HuH-7.5 (cell line): ENCODE data around the gene RPTN.

Source experiments
- DNase-seq: peaks from one replicate; pipeline ENCODE4 v3.0.0; 2011; ENCODE audit warnings: low spot score

The RPTN gene

DNA sequence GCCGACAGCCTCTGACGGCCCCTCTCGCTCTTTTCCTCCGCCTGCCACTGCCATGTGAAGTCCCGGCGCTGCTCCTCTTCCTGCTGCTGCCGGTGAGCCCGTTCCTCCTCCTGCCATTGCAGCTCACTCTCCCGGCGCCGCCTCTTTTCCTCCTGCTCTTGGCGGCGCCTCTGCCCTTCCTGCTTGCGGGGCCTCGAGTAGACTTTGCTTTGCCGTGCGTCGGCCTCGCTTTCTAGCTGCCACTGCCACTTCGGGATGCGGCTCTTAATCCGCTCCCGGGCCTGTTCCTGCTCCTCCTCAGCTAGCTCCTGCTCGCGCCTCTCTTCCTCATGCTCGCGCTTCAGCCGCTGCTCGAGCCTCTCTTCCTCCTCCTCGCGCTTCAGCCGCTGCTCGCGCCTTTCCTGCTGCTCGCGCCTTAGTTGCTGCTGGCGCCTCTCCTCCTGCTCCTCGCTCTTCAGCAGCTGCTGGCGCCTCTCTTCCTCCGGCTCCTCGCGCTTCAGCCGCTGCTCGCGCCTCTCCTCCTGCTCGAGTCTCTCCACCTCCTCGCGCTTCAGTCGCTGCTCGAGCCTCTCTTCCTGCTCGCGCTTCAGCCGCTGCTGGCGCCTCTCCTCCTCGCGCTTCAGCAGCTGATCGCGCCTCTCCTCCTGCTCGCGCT is 48.0 kb downstream of the RPTN start:
- DNase-seq: peak; percentile 38

DNA sequence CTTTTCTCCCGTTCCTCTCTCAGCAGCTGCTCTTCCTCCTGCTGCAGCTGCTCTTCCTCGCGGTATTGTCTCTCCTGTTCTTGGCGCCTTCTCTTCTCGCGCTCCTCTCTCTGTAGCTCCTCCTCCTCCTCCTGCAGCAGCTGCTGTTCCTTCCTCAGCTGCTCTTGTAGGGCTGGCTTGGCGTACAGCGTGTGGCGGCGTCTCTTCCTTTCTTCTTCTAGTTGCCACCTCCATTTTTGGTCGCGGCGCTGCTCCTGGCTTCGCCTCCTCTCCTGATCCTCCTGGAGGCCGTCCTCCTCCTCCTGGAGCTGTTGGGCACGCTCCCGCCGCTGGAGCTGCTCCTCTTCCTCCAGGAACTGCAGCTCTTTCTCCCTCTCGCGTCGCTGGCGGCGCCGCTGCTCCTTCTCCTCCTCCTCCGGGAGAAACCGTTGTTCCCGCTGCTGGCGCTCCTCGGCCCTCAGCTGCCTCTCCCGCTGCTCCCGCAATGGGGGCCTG is 48.6 kb downstream of the RPTN start:
- DNase-seq: peak; percentile 12

DNA sequence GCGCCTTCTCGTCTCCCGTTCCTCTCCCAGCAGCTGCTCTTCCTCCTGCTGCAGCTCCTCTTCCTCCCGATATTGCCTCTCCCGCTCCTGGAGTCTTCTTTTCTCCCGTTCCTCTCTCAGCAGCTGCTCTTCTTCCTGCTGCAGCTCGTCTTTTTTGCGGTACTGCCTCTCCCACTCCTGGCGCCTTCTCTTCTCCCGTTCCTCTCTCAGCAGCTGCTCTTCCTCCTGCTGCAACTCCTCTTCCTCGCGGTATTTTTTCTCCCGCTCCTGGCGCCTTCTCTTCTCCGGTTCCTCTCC is 49.1 kb downstream of the RPTN start:
- DNase-seq: no peak

DNA sequence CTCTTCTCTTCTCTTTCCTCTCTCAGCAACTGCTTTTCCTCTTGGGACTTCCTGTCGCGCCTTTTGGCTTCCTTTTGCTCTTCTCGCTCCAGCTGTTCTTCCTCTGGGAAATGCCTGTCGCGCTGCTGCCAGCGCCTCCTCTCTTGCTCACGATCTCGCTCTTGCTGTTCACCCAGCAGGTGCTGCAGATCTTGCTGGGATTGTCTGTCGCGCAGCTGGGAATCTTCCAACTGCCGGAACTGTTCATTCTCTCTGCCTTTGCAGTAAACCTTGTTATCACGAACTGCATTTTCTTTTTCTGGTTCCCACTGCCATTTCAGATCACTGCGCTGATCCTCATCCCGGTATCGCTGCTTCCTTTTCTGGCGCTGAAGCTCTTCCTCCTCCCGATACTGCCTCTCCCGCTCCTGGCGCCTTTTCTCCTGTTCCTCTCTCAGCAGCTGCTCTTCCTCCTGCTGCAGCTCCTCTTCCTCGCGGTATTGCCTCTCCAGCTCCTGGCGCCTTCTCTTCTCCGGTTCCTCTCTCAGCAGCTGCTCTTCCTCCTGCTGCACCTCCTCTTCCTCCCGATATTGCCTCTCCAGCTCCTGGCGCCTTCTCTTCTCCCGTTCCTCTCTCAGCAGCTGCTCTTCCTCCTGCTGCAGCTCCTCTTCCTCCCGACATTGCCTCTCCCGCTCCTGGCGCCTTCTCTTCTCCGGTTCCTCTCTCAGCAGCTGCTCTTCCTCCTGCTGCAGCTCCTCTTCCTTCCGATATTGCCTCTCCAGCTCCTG is 49.6 kb downstream of the RPTN start:
- DNase-seq: peak; percentile 26

DNA sequence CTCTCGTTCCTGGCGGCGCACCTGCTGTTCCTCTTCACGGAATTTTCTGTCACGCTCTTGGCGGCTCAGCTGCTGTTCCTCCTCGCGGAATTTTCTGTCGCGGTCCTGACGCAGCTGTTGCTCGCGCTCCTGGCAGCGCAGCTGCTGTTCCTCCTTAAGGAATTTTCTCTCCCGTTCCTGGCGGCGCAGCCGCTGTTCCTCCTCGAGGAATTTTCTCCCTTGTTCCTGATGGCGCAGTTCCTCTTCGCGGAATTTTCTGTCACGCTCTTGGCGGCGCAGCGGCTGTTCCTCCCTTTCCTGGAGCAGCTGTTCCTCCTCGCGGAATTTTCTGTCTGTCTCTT is 50.2 kb downstream of the RPTN start:
- no peak for DNase-seq

DNA sequence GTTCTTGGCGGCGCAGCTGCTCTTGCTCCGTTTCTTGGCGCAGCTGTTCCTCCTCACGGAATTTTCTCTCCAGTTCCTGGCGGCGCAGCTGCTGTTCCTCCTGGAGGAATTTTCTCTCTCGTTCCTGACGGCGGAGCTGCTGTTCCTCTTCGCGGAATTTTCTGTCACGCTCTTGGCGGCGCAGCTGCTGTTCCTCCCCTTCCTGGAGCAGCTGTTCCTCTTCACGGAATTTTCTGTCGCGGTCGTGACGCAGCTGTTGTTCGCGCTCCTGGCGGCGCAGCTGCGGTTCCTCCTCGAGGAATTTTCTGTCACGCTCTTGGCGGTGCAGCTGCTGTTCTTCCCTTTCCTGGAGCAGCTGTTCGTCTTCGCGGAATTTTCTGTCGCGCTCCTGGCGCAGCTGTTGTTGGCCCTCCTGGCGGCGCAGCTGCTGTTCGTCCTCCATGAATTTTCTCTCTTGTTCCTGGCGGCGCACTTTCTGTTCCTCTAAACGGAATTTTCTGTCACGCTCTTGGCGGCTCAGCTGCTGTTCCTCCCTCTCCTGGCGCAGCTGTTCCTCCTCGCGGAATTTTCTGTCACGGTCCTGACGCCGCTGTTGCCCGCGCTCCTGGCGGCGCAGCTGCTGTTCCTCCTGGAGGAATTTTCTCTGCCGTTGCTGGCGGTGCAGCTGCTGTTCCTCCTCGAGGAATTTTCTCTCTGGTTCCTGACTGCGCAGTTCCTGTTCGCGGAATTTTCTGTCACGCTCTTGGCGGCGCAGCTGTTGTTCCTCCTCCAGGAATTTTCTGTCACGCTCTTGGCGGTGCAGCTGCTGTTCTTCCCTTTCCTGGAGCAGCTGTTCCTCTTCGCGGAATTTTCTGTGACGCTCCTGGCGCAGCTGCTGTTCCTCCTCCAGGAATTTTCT is 50.8 kb downstream of the RPTN start:
- DNase-seq: no peak

DNA sequence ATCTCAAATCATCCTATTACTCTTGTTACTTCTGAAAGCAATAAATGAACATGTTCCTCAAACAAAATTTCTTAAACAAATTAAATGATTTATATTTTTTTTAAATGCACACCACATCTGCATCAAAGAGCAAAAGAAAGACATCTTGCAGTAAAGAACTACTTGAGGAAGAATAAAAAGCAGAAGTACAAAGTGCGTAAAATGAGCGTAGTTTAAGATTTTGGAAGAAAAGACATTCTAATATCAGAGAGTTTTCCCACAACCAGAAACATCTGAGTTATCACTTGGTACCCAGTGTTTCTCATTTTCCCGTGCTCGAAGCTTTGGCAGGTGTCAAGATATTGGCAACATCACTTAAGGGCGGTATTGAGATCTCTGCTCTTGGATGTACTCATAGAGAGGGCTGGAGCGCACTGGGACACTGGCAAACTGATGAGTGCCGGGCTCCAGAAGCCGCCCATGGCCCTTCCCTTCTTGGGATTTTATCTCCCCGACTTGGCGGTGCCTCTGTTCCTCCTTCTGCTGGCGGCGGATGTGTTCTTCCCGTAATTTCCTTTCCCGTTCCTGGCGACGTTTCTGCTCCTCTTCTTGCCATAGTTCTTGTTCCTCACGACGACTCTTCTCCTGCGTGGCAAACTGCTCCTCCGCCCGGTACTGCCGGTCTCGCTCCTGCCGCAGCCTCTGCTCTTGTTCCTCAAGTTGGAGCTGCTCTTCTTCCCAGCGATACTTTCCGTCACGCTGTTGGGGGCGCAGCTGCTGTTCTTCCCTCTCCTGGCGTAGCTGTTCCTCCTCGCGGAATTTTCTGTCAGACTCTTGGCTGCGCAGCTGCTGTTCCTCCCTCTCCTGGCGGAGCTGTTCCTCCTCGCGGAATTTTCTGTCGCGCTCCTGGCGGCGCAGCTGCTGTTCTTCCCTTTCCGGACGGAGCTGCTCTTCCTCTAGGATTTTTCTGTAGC is 51.7 kb downstream of the RPTN start:
- DNase-seq: no peak

DNA sequence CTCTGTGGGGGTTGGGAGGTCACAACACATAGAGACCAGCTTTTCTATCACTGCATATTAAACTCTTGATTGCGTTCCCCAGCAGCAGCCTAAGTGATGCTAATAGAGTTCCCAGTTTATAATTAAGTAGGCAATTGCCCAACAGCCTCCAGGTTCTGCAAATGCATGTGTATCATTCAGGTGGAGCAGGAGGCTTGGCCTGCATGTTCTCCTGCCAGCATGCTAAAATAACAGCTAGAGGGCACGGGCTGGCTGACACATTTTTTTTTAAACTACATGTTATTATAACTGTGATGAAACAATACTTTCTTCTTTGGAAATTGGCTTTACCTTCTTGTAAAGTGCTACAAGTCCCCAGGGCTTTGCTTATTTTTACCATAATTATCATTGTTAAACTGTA is 54.2 kb downstream of the RPTN start:
- DNase-seq: no peak
